ENCODE results near the gene TNFRSF4. TPM values are rescaled to one million over a fixed set of nuclear protein-coding genes. Genes with fewer than 3 reads are reported as not detected.

Gene TNFRSF4
- total and polyA plus RNA-seq, 10 of the 15 experiments (the other 5 are each of a cell fraction or from before 2014, with no cell fraction given) = 0.05 to 7.3 (median 2.5) TPM; not detected in 1

GRCh38 chr1:1240348-1240732 is 26.4 kb upstream of the TNFRSF4 start:
- H3K9ac ChIP-seq (ENCODE audit: control insufficient read depth, insufficient read depth, low read length) = no peak overlapping the region
- H3K4me3 ChIP-seq = no peak overlapping the region
- no peaks in the 10 kb centered on the region for H4K20me1 ChIP-seq (ENCODE audit: control insufficient read depth, insufficient read depth)
- POLR2A ChIA-PET = interaction anchor here (0.6 kb wide), 1 partner anchor 202 kb away, joined by 5 read pairs; no protein-coding TSS in a partner anchor
- no peaks in the 10 kb centered on the region for H3K4me1 ChIP-seq (ENCODE audit: control insufficient read depth, insufficient read depth, low read length)
- no peaks in the 10 kb centered on the region for H3K79me2 ChIP-seq (ENCODE audit: control insufficient read depth, insufficient read depth, low read length)
- intact Hi-C loops (cut with micrococcal nuclease; ENCODE audit: unreplicated experiment) = no loop called here
- FAIRE-seq = no peak
- no peak for DNase-seq (ENCODE audit: low read depth, low spot score)
- CTCF ChIA-PET = no interaction called here
- no peaks in the 10 kb centered on the region for H3K27me3 ChIP-seq (replicated peaks in 1 of 2; ENCODE audit: control insufficient read depth in 2 of 2, insufficient read depth in 2 of 2, low read length in 1 of 2)
- SMC1A ChIA-PET (ENCODE audit: uncharacterized antibody, unreplicated experiment) = no interaction called here
- no peak overlapping the region for H3K4me2 ChIP-seq (ENCODE audit: control insufficient read depth, insufficient read depth)
- in situ Hi-C loops (cut with MboI) = no loop called here
- RAD21 ChIA-PET (ENCODE audit: unreplicated experiment) = interaction anchor here (1.3 kb wide), 1 partner anchor 11 kb away, joined by 4 read pairs; no protein-coding TSS in a partner anchor
- no peak overlapping the region for H3K27ac ChIP-seq (ENCODE audit: control insufficient read depth, insufficient read depth)
- no peaks in the 10 kb centered on the region for H3K9me3 ChIP-seq (replicated peaks; ENCODE audit: control insufficient read depth, insufficient read depth, low read length)
- no TSS peak for BruUV-seq (replicated peaks)
- no peak overlapping the region for H2AFZ ChIP-seq (ENCODE audit: control insufficient read depth, low read depth, low read length)
- no peaks in the 10 kb centered on the region for H3K36me3 ChIP-seq (ENCODE audit: control insufficient read depth in 2 of 2, insufficient read depth in 2 of 2, low read length in 1 of 2)
- ATAC-seq = no peak
- 32% methylated on average over 5 of the region's 11 CpGs for WGBS (ENCODE audit: insufficient coverage, insufficient replicate concordance, low lambda C conversion rate, missing lambda C conversion rate)
- TF ChIP-seq NR2F1 (conservative IDR thresholded peaks at IDR 0.05) (no peak), ZBTB4 (CRISPR knock-in tag; IDR thresholded peaks at IDR 0.05) (no peak), ELK1 (IDR thresholded peaks at IDR 0.05; ENCODE audit: low read depth, low read length) (no peak)
